AG09309 (cell line): ENCODE results near the gene SHMT2.

Source experiments
- DNase-seq: peaks from one replicate; pipeline ENCODE4 v3.0.0-alpha.2; 2010; ENCODE audit warnings: low read depth
- H3K4me3 ChIP-seq: 2 replicates; pipeline ENCODE4 v1.5.1; 2011; ENCODE audit warnings: mild to moderate bottlenecking, low read depth, low read length, moderate library complexity; ENCODE audit not compliant: control insufficient read depth
- TF ChIP-seq, protein P1 (sequence below): IDR thresholded peaks from 2 replicates; pipeline ENCODE4 v1.5.1; 2011; ENCODE audit warnings: mild to moderate bottlenecking, low read depth, low read length, inconsistent platforms; ENCODE audit not compliant: insufficient read depth, control insufficient read depth; ENCODE audit errors: missing control alignments

Gene SHMT2

DNA sequence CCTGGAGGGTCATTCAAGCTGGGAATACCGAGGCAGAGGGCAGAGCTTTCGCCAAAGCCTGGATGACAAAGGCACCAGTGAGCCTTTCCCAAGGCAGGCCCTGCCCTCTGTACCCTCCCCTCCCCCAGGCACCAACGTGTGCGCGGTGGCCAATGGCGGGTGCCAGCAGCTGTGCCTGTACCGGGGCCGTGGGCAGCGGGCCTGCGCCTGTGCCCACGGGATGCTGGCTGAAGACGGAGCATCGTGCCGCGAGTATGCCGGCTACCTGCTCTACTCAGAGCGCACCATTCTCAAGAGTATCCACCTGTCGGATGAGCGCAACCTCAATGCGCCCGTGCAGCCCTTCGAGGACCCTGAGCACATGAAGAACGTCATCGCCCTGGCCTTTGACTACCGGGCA, 44.1 kb upstream of the SHMT2 start:
- DNase-seq, result no peak
- H3K4me3 ChIP-seq, result no peak overlapping the region
- TF ChIP-seq, protein P1, sequence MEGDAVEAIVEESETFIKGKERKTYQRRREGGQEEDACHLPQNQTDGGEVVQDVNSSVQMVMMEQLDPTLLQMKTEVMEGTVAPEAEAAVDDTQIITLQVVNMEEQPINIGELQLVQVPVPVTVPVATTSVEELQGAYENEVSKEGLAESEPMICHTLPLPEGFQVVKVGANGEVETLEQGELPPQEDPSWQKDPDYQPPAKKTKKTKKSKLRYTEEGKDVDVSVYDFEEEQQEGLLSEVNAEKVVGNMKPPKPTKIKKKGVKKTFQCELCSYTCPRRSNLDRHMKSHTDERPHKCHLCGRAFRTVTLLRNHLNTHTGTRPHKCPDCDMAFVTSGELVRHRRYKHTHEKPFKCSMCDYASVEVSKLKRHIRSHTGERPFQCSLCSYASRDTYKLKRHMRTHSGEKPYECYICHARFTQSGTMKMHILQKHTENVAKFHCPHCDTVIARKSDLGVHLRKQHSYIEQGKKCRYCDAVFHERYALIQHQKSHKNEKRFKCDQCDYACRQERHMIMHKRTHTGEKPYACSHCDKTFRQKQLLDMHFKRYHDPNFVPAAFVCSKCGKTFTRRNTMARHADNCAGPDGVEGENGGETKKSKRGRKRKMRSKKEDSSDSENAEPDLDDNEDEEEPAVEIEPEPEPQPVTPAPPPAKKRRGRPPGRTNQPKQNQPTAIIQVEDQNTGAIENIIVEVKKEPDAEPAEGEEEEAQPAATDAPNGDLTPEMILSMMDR, result no peak

DNA sequence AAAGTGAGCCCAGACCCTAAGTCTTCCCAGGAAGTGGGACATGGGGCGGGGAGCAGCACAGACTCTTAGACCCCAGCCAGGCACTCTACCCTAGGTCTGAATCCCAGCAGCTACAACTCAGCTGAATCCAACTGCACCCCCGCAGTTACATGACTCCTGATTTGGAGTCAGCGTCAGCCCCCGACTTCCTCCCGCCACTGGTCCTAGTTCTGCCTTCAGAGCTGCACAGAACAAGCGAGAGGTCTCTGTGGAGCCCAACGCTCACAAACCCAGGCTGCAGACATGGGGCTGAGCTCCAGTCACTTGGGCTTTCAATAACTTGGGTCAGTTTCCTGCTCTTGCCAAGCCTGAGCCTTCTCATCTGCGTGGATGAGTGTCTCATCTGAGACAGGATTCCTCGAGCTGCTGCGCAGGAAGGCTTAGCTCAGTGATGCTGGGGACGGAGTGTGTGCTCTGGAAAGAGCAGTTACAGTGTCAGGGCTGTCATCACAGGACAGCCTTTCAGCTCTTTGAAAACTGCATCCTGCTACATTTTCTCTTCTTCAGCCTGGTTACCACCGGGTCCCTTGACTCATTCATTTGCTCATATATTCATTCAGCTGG, 43.5 kb upstream of the SHMT2 start:
- DNase-seq, result no peak
- TF ChIP-seq, protein P1, result no peak
- no peak overlapping the region for H3K4me3 ChIP-seq

DNA sequence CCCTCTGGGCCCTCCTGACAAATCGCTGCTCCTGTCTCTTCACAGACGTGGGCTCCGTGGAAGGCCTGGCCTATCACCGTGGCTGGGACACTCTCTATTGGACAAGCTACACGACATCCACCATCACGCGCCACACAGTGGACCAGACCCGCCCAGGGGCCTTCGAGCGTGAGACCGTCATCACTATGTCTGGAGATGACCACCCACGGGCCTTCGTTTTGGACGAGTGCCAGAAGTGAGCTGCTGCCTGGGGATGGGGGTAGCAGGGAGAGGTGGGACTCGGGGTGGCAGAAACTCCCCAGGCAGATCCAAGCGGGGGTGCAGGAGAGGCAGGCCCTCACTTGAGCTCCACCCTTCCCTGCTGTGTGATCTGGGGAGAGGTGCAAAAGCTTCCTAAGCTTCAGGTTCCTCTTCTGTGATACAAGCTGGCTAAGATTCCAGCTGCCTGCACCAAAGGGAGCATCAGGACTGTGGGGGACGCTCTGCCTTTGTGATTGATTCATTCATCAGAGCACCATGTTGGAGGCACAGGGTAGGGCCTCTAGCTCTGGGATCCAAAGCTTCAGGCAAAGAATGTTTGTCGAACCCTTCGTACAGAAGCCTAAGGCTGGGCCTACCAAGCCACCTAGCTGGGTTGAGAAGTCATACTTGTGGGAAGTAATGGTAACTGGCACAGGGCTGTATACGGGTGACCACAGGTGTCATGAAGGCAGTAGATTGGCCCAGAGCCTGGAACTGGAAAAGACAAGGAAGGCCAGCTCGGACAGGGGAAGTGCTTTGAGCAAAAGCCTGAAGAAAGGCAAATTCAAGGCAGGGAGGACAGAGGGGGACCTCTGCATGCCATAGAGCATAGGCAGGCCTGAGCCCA, 42.1 kb upstream of the SHMT2 start:
- DNase-seq, result no peak
- TF ChIP-seq, protein P1, result no peak
- H3K4me3 ChIP-seq, result no peak overlapping the region

DNA sequence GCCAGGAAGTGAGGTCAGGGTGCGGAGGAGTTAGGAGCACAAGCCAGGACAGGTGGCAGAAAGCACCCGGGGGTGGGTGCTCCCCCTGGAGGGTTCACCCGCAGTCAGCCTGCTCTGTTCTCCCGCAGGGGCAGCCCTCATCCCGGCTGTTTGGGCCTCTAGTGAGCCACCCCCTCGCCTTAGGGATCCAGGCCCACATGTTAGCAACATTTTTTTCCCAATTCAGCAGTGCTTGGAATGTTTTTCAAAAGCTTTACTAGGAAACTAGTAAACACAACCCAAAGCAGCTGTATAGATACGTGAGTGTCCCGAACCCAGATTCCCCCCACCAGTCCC, 41.5 kb upstream of the SHMT2 start:
- DNase-seq, result no peak
- TF ChIP-seq, protein P1, result no peak
- H3K4me3 ChIP-seq, result no peak overlapping the region

DNA sequence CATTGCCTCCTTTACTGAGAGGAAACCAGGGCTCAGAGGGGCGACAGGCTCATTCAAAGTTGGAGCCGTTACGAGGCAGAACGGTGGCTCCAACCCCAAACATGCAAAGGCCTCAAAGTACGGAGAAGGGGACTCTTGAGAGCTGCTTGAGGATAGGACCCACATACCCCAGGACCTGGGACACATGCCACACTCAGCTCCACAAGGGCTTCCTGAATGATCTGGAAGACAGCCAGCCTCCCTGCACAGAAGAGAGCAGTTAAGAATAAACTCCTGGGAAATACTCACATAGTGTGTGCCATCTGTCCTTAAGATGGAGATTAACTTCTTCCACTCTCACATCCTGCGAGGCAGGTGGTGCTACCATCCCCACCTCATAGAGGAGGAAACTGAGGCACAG, 39.5 kb upstream of the SHMT2 start:
- no peak overlapping the region for H3K4me3 ChIP-seq
- DNase-seq, result no peak
- TF ChIP-seq, protein P1, result no peak

DNA sequence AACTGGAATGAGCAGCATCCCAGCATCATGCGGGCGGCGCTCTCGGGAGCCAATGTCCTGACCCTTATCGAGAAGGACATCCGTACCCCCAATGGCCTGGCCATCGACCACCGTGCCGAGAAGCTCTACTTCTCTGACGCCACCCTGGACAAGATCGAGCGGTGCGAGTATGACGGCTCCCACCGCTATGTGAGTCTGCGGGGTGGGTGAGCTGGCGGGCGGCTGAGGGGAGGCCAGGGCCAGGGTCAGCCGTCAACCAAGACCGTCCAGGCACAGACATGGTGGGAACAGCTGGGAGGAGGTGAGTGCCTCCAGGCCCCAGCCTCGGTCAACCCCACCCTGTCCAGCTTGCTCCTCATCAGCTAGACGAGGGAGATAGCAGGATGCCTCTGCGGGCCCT, 38.7 kb upstream of the SHMT2 start:
- DNase-seq, result no peak
- TF ChIP-seq, protein P1, result no peak
- H3K4me3 ChIP-seq, result no peak overlapping the region

DNA sequence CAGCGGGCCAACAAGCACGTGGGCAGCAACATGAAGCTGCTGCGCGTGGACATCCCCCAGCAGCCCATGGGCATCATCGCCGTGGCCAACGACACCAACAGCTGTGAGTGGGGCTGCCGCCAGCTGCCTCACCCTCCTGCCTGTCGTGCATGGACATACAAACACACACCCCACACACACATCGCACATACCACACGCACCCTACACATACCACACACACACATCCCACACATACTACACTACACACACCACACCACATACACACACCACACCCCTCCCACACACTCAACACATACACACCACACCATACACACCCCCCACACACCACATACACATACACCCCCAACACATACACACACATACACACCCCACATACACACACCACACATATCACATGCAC, 38.1 kb upstream of the SHMT2 start:
- TF ChIP-seq, protein P1, result no peak
- DNase-seq, result no peak
- H3K4me3 ChIP-seq, result no peak overlapping the region
